Measurements from ENCODE around the gene COL27A1. TPM values are rescaled to one million over a fixed set of nuclear protein-coding genes. Genes with fewer than 3 reads are reported as not detected.

Gene COL27A1
- total and polyA plus RNA-seq, 5 donors from 2014 or later, result 0.30 TPM; not detected in 4

DNA sequence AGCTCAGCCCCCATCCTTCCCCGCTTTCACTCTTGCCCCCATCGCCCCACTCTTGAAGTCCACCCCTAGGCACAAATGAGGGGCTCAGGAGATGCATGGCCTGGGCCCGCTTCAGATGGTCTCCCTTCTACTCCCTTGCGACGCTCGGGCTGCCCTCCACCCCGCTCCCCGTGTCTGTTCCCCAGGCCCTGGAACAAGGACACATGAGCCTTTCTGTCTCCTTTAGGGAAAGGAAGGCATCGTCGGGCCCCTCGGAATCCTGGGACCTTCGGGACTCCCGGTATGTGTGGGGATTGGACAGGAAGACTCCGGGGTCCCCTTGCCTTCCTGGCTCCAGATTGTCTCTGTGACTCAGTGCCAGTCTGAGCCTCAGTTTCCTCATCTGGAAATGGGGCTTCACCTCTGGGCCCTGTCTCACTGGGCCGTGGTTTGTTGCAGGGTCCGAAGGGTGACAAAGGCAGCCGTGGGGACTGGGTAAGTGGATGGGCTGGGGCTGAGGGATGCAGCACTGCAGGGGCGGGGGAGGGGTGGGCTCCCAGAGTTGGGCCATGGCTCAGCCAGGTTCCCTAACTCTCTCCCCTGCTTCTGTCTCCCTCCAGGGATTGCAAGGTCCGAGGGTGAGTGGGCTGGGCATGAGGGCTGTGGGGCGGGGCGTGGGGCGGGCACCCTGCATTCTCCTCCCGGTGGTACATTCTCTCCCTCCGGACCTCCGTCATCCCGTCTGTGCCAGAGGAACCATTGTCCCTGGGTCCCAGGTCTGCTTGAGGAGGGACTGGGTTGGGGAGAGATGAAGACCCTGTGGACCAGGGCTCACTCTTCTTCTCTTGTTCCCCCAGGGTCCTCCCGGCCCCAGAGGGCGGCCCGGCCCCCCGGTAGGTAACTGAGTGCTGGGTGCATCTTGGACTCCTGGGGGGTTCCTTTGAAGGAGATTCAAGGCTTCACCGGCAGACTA lies 145.8 kb downstream of the COL27A1 start:
- peaks cover 0 to 8% (median 0%) of the 10 kb centered on the region in 4 donors for H3K4me1 Mint-ChIP-seq
- Histone ChIP-seq H3K27ac (ENCODE audit: insufficient read depth, low read length, poor library complexity, severe bottlenecking) (no peak overlapping the region), H3K27me3 (ENCODE audit: control insufficient read depth, insufficient read depth, low read length) (no peaks in the 10 kb centered on the region), H3K36me3 (ENCODE audit: control insufficient read depth, insufficient read depth, low read length) (no peaks in the 10 kb centered on the region), H3K9me3 (ENCODE audit: control insufficient read depth in 2 of 2, low read length in 2 of 2) (peaks cover 0 to 4% of the 10 kb centered on the region in 2 experiments), H3K4me1 (ENCODE audit: control insufficient read depth, insufficient read depth, low read length, poor library complexity, severe bottlenecking) (no peaks in the 10 kb centered on the region), H3K4me3 (ENCODE audit: low read depth, low read length) (no peak overlapping the region)
- H3K4me3 Mint-ChIP-seq, result no peak overlapping the region
- DNase-seq (no peak), ATAC-seq (ENCODE audit: low read depth in 2 of 2) (no peak)
- peaks cover 19% of the 10 kb centered on the region for H3K27me3 Mint-ChIP-seq
- H3K9me3 Mint-ChIP-seq, result peaks cover 0 to 7% (median 0%) of the 10 kb centered on the region in 7 donors
- no peaks in the 10 kb centered on the region for H3K36me3 Mint-ChIP-seq
- no peak overlapping the region for H3K27ac Mint-ChIP-seq

DNA sequence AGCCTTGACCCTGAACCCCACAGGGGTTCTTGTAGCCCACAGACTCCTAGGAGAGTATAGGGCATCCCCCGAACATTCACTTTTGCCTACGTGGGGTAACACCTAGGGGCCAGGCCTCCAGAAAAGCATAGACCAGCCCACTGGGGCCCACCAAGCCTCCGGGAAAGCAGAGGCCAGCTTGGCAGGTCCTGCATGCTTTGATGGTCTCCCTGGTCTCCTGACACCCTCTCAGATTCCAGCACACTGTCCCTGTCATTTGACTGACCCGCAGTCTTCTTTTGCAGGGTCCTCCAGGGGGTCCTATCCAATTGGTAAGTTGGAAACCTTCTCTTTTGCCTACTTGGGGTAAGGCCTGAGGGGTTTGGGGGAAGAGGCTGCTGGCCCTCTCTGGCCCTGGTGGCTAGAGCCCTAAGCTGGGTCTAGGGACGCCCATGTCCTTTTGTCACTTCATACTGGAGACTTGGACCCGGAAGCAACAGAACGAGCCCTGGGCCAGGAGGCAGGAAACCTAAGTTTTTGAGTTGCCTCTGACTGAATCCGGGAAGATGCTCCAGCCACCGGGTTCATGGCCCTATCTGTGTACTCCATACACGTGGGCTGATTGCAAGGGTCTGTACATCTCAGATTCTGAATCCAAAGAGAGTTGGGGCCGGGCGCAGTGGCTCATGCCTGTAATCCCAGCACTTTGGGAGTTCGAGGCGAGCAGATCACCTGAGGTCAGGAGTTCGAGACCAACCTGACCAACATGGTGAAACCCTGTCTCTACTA lies 146.6 kb downstream of the COL27A1 start:
- no peak overlapping the region for H3K4me3 Mint-ChIP-seq
- ATAC-seq (ENCODE audit: low read depth in 2 of 2) (no peak), DNase-seq (no peak)

DNA sequence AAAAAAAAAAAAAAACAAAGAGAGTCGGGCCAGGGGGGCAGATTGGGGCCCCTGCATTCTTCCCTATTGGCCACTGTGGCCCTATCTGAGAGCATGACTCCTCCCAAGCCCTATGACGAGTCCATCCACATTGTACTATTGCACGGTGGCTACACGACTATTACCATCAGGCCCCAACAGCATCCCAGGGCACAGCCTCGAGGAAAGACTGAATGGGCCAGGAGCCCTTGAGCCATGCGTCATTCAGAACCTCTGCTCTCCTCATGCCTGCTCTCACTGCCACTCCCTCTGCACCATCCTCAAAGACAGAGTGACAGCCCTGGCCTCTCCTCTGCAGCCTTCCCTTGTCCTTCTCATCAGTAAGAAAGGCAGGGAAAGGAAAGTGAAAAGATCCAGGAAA lies 147.4 kb downstream of the COL27A1 start:
- no peaks in the 10 kb centered on the region for H3K36me3 Mint-ChIP-seq

More for the DNA sequence above, 146.6 kb downstream of the COL27A1 start:
- Histone ChIP-seq H3K9me3 (ENCODE audit: control insufficient read depth in 2 of 2, low read length in 2 of 2) (no peaks in the 10 kb centered on the region), H3K4me1 (ENCODE audit: control insufficient read depth, insufficient read depth, low read length, poor library complexity, severe bottlenecking) (no peaks in the 10 kb centered on the region), H3K36me3 (ENCODE audit: control insufficient read depth, insufficient read depth, low read length) (no peaks in the 10 kb centered on the region), H3K27me3 (ENCODE audit: control insufficient read depth, insufficient read depth, low read length) (no peaks in the 10 kb centered on the region), H3K4me3 (ENCODE audit: low read depth, low read length) (no peak overlapping the region), H3K27ac (ENCODE audit: insufficient read depth, low read length, poor library complexity, severe bottlenecking) (no peak overlapping the region)
- Mint-ChIP-seq H3K9me3 (peaks cover 0 to 5% (median 0%) of the 10 kb centered on the region in 7 donors), H3K4me1 (peaks cover 0 to 8% (median 0%) of the 10 kb centered on the region in 4 donors), H3K36me3 (no peaks in the 10 kb centered on the region), H3K27ac (no peak overlapping the region), H3K27me3 (peaks cover 19% of the 10 kb centered on the region)

DNA sequence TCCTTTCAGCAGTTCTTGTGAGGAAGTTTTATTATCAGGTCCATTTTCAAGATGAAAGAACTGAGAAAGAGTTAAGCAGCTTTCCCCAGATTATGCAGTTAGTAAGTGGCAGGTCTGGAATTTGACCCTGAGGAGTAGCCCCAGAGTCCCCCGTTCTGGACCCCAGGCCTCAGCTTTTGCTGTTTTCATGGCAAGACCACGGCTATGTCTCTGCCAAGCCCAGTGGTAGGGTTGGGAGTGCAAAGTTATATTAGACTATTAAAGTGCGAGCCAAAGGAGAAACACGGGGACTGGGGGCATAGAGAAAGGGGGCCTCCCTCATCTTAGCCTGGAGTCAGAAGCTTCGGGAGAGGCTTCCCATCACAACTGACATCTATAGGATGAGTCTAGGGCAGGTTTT lies 148.2 kb downstream of the COL27A1 start:
- DNase-seq (no peak), ATAC-seq (ENCODE audit: low read depth in 2 of 2) (no peak)
- Histone ChIP-seq H3K27me3 (ENCODE audit: control insufficient read depth, insufficient read depth, low read length) (no peaks in the 10 kb centered on the region), H3K4me3 (ENCODE audit: low read depth, low read length) (no peak overlapping the region), H3K36me3 (ENCODE audit: control insufficient read depth, insufficient read depth, low read length) (no peaks in the 10 kb centered on the region), H3K4me1 (ENCODE audit: control insufficient read depth, insufficient read depth, low read length, poor library complexity, severe bottlenecking) (no peaks in the 10 kb centered on the region), H3K9me3 (ENCODE audit: control insufficient read depth in 2 of 2, low read length in 2 of 2) (no peaks in the 10 kb centered on the region), H3K27ac (ENCODE audit: insufficient read depth, low read length, poor library complexity, severe bottlenecking) (no peak overlapping the region)
- H3K27ac Mint-ChIP-seq, result no peak overlapping the region
- peaks cover 11% of the 10 kb centered on the region for H3K27me3 Mint-ChIP-seq
- peaks cover 0 to 5% (median 0%) of the 10 kb centered on the region in 7 donors for H3K9me3 Mint-ChIP-seq
- H3K4me3 Mint-ChIP-seq, result no peak overlapping the region
- H3K36me3 Mint-ChIP-seq, result no peaks in the 10 kb centered on the region
- H3K4me1 Mint-ChIP-seq, result peaks cover 0 to 8% (median 0%) of the 10 kb centered on the region in 4 donors

More for the DNA sequence above, 147.4 kb downstream of the COL27A1 start:
- H3K4me1 ChIP-seq (ENCODE audit: control insufficient read depth, insufficient read depth, low read length, poor library complexity, severe bottlenecking), result no peaks in the 10 kb centered on the region
- H3K27ac ChIP-seq (ENCODE audit: insufficient read depth, low read length, poor library complexity, severe bottlenecking), result no peak overlapping the region
- H3K4me3 Mint-ChIP-seq, result no peak overlapping the region
- H3K36me3 ChIP-seq (ENCODE audit: control insufficient read depth, insufficient read depth, low read length), result no peaks in the 10 kb centered on the region
- H3K9me3 ChIP-seq (ENCODE audit: control insufficient read depth in 2 of 2, low read length in 2 of 2), result no peaks in the 10 kb centered on the region
- H3K9me3 Mint-ChIP-seq, result peaks cover 0 to 5% (median 0%) of the 10 kb centered on the region in 7 donors
- H3K4me1 Mint-ChIP-seq, result peaks cover 0 to 8% (median 0%) of the 10 kb centered on the region in 4 donors
- H3K27me3 Mint-ChIP-seq, result peaks cover 19% of the 10 kb centered on the region
- H3K27ac Mint-ChIP-seq, result no peak overlapping the region
- ATAC-seq (ENCODE audit: low read depth in 2 of 2) (no peak), DNase-seq (no peak)
- no peak overlapping the region for H3K4me3 ChIP-seq (ENCODE audit: low read depth, low read length)
- no peaks in the 10 kb centered on the region for H3K27me3 ChIP-seq (ENCODE audit: control insufficient read depth, insufficient read depth, low read length)

DNA sequence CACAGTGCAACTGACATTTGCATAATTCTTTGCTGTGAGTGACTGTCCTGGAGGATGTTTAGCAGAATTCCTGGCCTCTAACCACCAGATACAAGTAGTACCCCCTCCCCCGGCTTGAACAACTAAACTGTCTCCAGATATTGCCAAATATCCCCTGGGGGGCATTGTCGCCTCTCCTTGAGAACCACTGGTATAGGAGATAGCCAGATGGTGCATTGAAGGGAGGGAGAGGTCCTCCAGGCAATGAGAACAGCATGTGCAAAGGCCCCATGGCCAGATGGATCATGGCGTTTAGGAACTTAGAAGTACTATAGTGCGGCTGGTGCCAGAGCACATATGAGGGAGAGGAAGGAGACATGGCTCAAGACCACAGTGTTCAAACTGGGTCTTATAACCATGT lies 148.6 kb downstream of the COL27A1 start:
- peaks cover 0 to 8% (median 0%) of the 10 kb centered on the region in 4 donors for H3K4me1 Mint-ChIP-seq
- H3K4me3 Mint-ChIP-seq, result no peak overlapping the region
- H3K27ac ChIP-seq (ENCODE audit: insufficient read depth, low read length, poor library complexity, severe bottlenecking), result no peak overlapping the region
- H3K4me1 ChIP-seq (ENCODE audit: control insufficient read depth, insufficient read depth, low read length, poor library complexity, severe bottlenecking), result no peaks in the 10 kb centered on the region
- no peaks in the 10 kb centered on the region for H3K9me3 ChIP-seq (ENCODE audit: control insufficient read depth in 2 of 2, low read length in 2 of 2)
- no peaks in the 10 kb centered on the region for H3K36me3 ChIP-seq (ENCODE audit: control insufficient read depth, insufficient read depth, low read length)
- peaks cover 0 to 5% (median 0%) of the 10 kb centered on the region in 7 donors for H3K9me3 Mint-ChIP-seq
- H3K27me3 Mint-ChIP-seq, result peaks cover 7% of the 10 kb centered on the region
- ATAC-seq (ENCODE audit: low read depth in 2 of 2) (no peak), DNase-seq (no peak)
- H3K4me3 ChIP-seq (ENCODE audit: low read depth, low read length), result no peak overlapping the region
- H3K27ac Mint-ChIP-seq, result no peak overlapping the region
- H3K27me3 ChIP-seq (ENCODE audit: control insufficient read depth, insufficient read depth, low read length), result no peaks in the 10 kb centered on the region
- no peaks in the 10 kb centered on the region for H3K36me3 Mint-ChIP-seq

DNA sequence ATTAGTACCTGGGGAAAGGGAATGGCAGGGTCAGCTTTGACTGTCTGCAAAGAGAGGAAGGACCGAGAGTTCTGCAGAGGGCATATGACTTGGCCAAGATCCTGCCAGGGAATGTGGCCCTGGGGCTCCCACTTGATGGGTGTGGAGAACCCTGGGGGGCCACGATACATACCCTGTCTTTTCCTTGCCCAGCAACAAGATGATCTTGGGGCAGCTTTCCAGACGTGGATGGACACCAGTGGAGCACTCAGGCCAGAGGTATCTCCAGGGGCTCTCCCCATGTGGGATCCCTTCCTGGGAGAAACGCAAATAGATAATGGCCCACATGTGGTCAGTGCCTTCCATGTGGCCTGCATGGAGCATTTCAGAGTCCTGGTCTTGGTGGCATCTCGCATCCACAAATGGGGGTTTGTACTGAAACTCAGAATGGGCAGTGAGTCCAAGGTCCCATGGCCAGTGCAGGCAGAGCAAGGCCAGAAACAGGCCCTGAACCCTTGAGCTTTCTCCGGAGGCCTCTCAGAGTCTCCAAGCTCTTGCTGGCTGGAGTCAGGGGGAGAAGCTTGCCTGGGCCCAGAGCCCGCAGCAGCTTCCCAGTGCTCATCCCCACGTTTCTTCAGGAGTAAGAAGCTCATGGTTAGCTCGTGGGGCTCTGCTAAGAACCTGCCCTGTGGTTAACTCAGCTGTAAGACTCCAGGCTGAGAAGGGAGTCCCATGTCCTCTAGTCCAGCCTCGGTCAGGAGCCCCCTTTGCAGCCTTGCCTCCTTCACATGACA lies 149.3 kb downstream of the COL27A1 start:
- no peak overlapping the region for H3K27ac Mint-ChIP-seq
- H3K27ac ChIP-seq (ENCODE audit: insufficient read depth, low read length, poor library complexity, severe bottlenecking), result no peak overlapping the region
- no peaks in the 10 kb centered on the region for H3K36me3 ChIP-seq (ENCODE audit: control insufficient read depth, insufficient read depth, low read length)
- no peaks in the 10 kb centered on the region for H3K27me3 ChIP-seq (ENCODE audit: control insufficient read depth, insufficient read depth, low read length)
- H3K4me3 ChIP-seq (ENCODE audit: low read depth, low read length), result no peak overlapping the region
- peaks cover 0 to 8% (median 0%) of the 10 kb centered on the region in 4 donors for H3K4me1 Mint-ChIP-seq
- H3K36me3 Mint-ChIP-seq, result no peaks in the 10 kb centered on the region
- H3K27me3 Mint-ChIP-seq, result peaks cover 4% of the 10 kb centered on the region
- H3K9me3 ChIP-seq (ENCODE audit: control insufficient read depth in 2 of 2, low read length in 2 of 2), result no peaks in the 10 kb centered on the region
- H3K4me1 ChIP-seq (ENCODE audit: control insufficient read depth, insufficient read depth, low read length, poor library complexity, severe bottlenecking), result no peaks in the 10 kb centered on the region
- no peak for DNase-seq
- no peak overlapping the region for H3K4me3 Mint-ChIP-seq
- no peak for ATAC-seq (ENCODE audit: low read depth in 2 of 2)
- H3K9me3 Mint-ChIP-seq, result peaks cover 0 to 5% (median 0%) of the 10 kb centered on the region in 7 donors

DNA sequence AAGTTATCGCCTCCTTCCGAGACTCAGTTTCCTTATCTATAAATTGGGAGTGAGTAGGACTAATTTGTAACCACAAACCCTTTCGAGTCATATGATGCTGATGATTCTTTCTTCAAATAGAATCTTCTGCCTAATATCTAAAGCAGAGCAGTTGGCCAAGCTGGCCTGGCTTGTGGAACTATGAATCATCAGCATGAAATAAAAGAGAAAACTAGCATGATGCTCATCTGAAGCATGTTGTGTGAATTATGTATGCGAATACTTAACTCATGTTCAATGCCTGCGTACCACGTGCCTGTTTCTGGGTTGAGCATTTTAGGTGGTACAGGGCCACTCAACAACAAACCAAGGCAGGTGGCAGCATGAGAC lies 152.5 kb downstream of the COL27A1 start:
- ATAC-seq (ENCODE audit: low read depth in 2 of 2), result no peak
- Mint-ChIP-seq H3K4me1 (peaks cover 0 to 8% (median 0%) of the 10 kb centered on the region in 4 donors), H3K27ac (no peak overlapping the region), H3K36me3 (no peaks in the 10 kb centered on the region), H3K9me3 (peaks cover 0 to 1% (median 0%) of the 10 kb centered on the region in 7 donors), H3K27me3 (peaks cover 4% of the 10 kb centered on the region), H3K4me3 (no peak overlapping the region)
- Histone ChIP-seq H3K27ac (ENCODE audit: insufficient read depth, low read length, poor library complexity, severe bottlenecking) (no peak overlapping the region), H3K9me3 (ENCODE audit: control insufficient read depth in 2 of 2, low read length in 2 of 2) (no peaks in the 10 kb centered on the region), H3K27me3 (ENCODE audit: control insufficient read depth, insufficient read depth, low read length) (no peaks in the 10 kb centered on the region), H3K4me3 (ENCODE audit: low read depth, low read length) (no peak overlapping the region), H3K36me3 (ENCODE audit: control insufficient read depth, insufficient read depth, low read length) (no peaks in the 10 kb centered on the region), H3K4me1 (ENCODE audit: control insufficient read depth, insufficient read depth, low read length, poor library complexity, severe bottlenecking) (no peaks in the 10 kb centered on the region)
- no peak for DNase-seq
